SU-DHL-6 (cell line): ENCODE data around the gene BIRC7.

Source experiments
- CTCF ChIP-seq: fragments of 200-600 bp; sonication (generic); IDR thresholded peaks from one replicate; pipeline ENCODE4 v1.5.1; 2017; ENCODE audit warnings: antibody characterized with exemption, mild to moderate bottlenecking, low read length, moderate library complexity; ENCODE audit not compliant: insufficient read depth, poor library complexity, severe bottlenecking
- EZH2phosphoT487 ChIP-seq: fragments of 200-600 bp; sonication (generic), shearing (Covaris generic); conservative IDR thresholded peaks from 2 replicates; pipeline ENCODE4 v1.6.1; 2018; ENCODE audit warnings: mild to moderate bottlenecking, antibody characterized with exemption, low read length, moderate library complexity, mixed read lengths

GRCh38 chr20:63287697-63288580 is 52.2 kb downstream of the BIRC7 start:
- TF ChIP-seq CTCF (no peak), EZH2phosphoT487 (no peak)
